ENCODE measurements around the gene LILRB2.
A peak's percentile ranks its signal among the peaks of the same experiment; 100 is the strongest.
"Not testable (repeated sequence)": the region's sequence is repeated elsewhere in the genome, so short reads cannot be mapped to it uniquely, and the experiment has no call there.

LILRB2 gene

GRCh38 chr19:54240372-54241336 lies 40.3 kb downstream of the LILRB2 start:
- DNase-seq (ENCODE audit: low read depth): not testable (repeated sequence)

GRCh38 chr19:54239491-54240371 lies 41.2 kb downstream of the LILRB2 start:
- not testable (repeated sequence) for DNase-seq (ENCODE audit: low read depth)

- no peak for DNase-seq (ENCODE audit: low read depth)
Measured at GRCh38 chr19:54233941-54234340, 47.0 kb downstream of the LILRB2 start.

GRCh38 chr19:54231077-54231931 lies 49.6 kb downstream of the LILRB2 start:
- peak; percentile 60 for DNase-seq (ENCODE audit: low read depth)

GRCh38 chr19:54230031-54230430 lies 50.9 kb downstream of the LILRB2 start:
- no peak for DNase-seq (ENCODE audit: low read depth)

GRCh38 chr19:54229146-54229545 lies 51.8 kb downstream of the LILRB2 start:
- no peak for DNase-seq (ENCODE audit: low read depth)

GRCh38 chr19:54224619-54225018 lies 56.3 kb downstream of the LILRB2 start:
- not testable (repeated sequence) for DNase-seq (ENCODE audit: low read depth)

- DNase-seq (ENCODE audit: low read depth): not testable (repeated sequence)
Measured at GRCh38 chr19:54223937-54224281, 57.0 kb downstream of the LILRB2 start.
